NCI-H2227 (cell line): ENCODE measurements around the gene MYCBP.
"Not testable (repeated sequence)": the region's sequence is repeated elsewhere in the genome, so short reads cannot be mapped to it uniquely, and the experiment has no call there.

Source experiments
- DNase-seq: peaks from one replicate; lab custom pipeline; 2025; ENCODE audit not compliant: unreplicated experiment; lab: John Stamatoyannopoulos, UW

MYCBP gene

GRCh38 chr1:38873027-38873969 lies at the start of gene MYCBP:
TSS of gene MYCBP (minus strand) at chr1:38873348. CDS start at chr1:38873305, 43 bp downstream.
- DNase-seq, result peak; percentile 97

- no peak for DNase-seq
Measured at GRCh38 chr1:38919130-38919529, 46.0 kb upstream of the MYCBP start.

GRCh38 chr1:38918568-38918967 lies 45.4 kb upstream of the MYCBP start:
- DNase-seq, result no peak

GRCh38 chr1:38917772-38918171 lies 44.6 kb upstream of the MYCBP start:
- DNase-seq, result no peak

- DNase-seq, result no peak
Measured at GRCh38 chr1:38917337-38917736, 44.2 kb upstream of the MYCBP start.

GRCh38 chr1:38915352-38915948 lies 42.3 kb upstream of the MYCBP start:
- no peak for DNase-seq

GRCh38 chr1:38914908-38915307 lies 41.8 kb upstream of the MYCBP start:
- DNase-seq, result not testable (repeated sequence)

GRCh38 chr1:38908821-38909220 lies 35.7 kb upstream of the MYCBP start:
- DNase-seq, result no peak

GRCh38 chr1:38905985-38906384 lies 32.8 kb upstream of the MYCBP start:
- DNase-seq, result no peak

- DNase-seq, result no peak
Measured at GRCh38 chr1:38899560-38899959, 26.4 kb upstream of the MYCBP start.

- no peak for DNase-seq
Measured at GRCh38 chr1:38898653-38899230, 25.6 kb upstream of the MYCBP start.

GRCh38 chr1:38896169-38896568 lies 23.0 kb upstream of the MYCBP start:
- DNase-seq, result no peak

GRCh38 chr1:38892976-38893375 lies 19.8 kb upstream of the MYCBP start:
- no peak for DNase-seq

- DNase-seq, result peak; percentile 5
Measured at GRCh38 chr1:38891753-38892152, 18.6 kb upstream of the MYCBP start.

- DNase-seq, result no peak
Measured at GRCh38 chr1:38889589-38889988, 16.4 kb upstream of the MYCBP start.

GRCh38 chr1:38888423-38889333 lies 15.5 kb upstream of the MYCBP start:
- DNase-seq, result no peak

- no peak for DNase-seq
Measured at GRCh38 chr1:38885092-38885491, 11.9 kb upstream of the MYCBP start.

- no peak for DNase-seq
Measured at GRCh38 chr1:38881487-38881886, 8.3 kb upstream of the MYCBP start, which contains the start of gene GJA9. TSS of gene GJA9 (minus strand) at chr1:38881587. CDS start at chr1:38876098, 5,489 bp downstream.

- no peak for DNase-seq
Measured at GRCh38 chr1:38875811-38876210, 2.7 kb upstream of the MYCBP start.

GRCh38 chr1:38872401-38873026 lies 634 bp downstream of the MYCBP start:
- no peak for DNase-seq
